Skeletal muscle tissue (tissue), 5 donors: ENCODE measurements around the gene COX19. TPM values are rescaled to one million over a fixed set of nuclear protein-coding genes. Genes with fewer than 3 reads are reported as not detected.
A peak's percentile ranks its signal among the peaks of the same experiment; 100 is the strongest.

ENCODE experiments used
- H3K27ac ChIP-seq: one replicate; pipeline ENCODE4 v1.7.0; 2013; ENCODE audit warnings: mild to moderate bottlenecking, low read depth, low read length, inconsistent platforms
- H3K27me3 ChIP-seq, 3 donors: one replicate each; pipeline ENCODE4 v1.7.0; 2013; ENCODE audit warnings: low read length in 3 of 3; ENCODE audit not compliant: control insufficient read depth in 3 of 3, insufficient read depth in 3 of 3
- H3K36me3 ChIP-seq, 3 donors: one replicate each; pipeline ENCODE4 v1.7.0; 2013; ENCODE audit warnings: low read length in 3 of 3; ENCODE audit not compliant: control insufficient read depth in 3 of 3, insufficient read depth in 3 of 3
- H3K4me1 ChIP-seq, 3 donors: one replicate each; pipeline ENCODE4 v1.7.0; 2013; ENCODE audit warnings: low read length in 3 of 3, mild to moderate bottlenecking in 3 of 3; ENCODE audit not compliant: control insufficient read depth in 3 of 3, insufficient read depth in 3 of 3
- H3K4me3 ChIP-seq, 3 donors: one replicate each; pipeline ENCODE4 v1.7.0; 2013; ENCODE audit warnings: low read length in 3 of 3
- H3K9ac ChIP-seq, 3 donors: one replicate each; pipeline ENCODE4 v1.7.0; 2013; ENCODE audit warnings: low read length in 3 of 3, mild to moderate bottlenecking in 3 of 3, moderate library complexity in 2 of 3, low read depth in 1 of 3
- H3K9me3 ChIP-seq, 3 donors: one replicate each; pipeline ENCODE4 v1.7.0; 2013; ENCODE audit warnings: low read length in 3 of 3; ENCODE audit not compliant: control insufficient read depth in 3 of 3
- small RNA-seq: library from RNA; depleted of rRNA; stranded (forward); fragments of <200 nt; gene quantifications from one replicate; pipeline ENCODE3, GENCODE V24; 2014
- total RNA-seq: library from RNA; depleted of rRNA; stranded (reverse); fragments of >200 nt; gene quantifications from one replicate; pipeline ENCODE4 v1.2.3, GENCODE V29; 2014
- donor health status: Osteomylitis.

The COX19 gene
- total RNA-seq, 1 donor from 2014 or later = 12.0 TPM

GRCh38 chr7:920351-921070 is 54.8 kb downstream of the COX19 start:
- Histone ChIP-seq H3K36me3 (no peaks in the 10 kb centered on the region), H3K27me3 (peaks cover 9 to 36% (median 32%) of the 10 kb centered on the region in 3 donors), H3K9ac (no peak overlapping the region)

GRCh38 chr7:919924-920341 is 55.4 kb downstream of the COX19 start:
- H3K4me1 ChIP-seq = peaks cover 0 to 4% (median 3%) of the 10 kb centered on the region in 3 donors
- no peaks in the 10 kb centered on the region for H3K9me3 ChIP-seq
- no peaks in the 10 kb centered on the region for H3K36me3 ChIP-seq
- peaks cover 13 to 35% (median 31%) of the 10 kb centered on the region in 3 donors for H3K27me3 ChIP-seq
- no peak overlapping the region for H3K9ac ChIP-seq
- H3K4me3 ChIP-seq = no peak overlapping the region
- H3K27ac ChIP-seq = no peak overlapping the region

More at GRCh38 chr7:920351-921070, 54.8 kb downstream of the COX19 start:
- no peak overlapping the region for H3K4me3 ChIP-seq
- H3K27ac ChIP-seq = no peak overlapping the region
- peaks cover 0 to 4% (median 3%) of the 10 kb centered on the region in 3 donors for H3K4me1 ChIP-seq
- H3K9me3 ChIP-seq = no peaks in the 10 kb centered on the region

- no peaks in the 10 kb centered on the region for H3K9me3 ChIP-seq
- H3K27ac ChIP-seq = no peak overlapping the region
- H3K4me1 ChIP-seq = peaks cover 0 to 4% (median 3%) of the 10 kb centered on the region in 3 donors
- H3K36me3 ChIP-seq = no peaks in the 10 kb centered on the region
- H3K9ac ChIP-seq = no peak overlapping the region
- no peak overlapping the region for H3K4me3 ChIP-seq
- H3K27me3 ChIP-seq = peaks cover 13 to 31% (median 25%) of the 10 kb centered on the region in 3 donors
Measured at GRCh38 chr7:919114-919442, 56.3 kb downstream of the COX19 start.

GRCh38 chr7:918441-919113 is 56.8 kb downstream of the COX19 start:
- Histone ChIP-seq H3K4me1 (peaks cover 0 to 4% (median 3%) of the 10 kb centered on the region in 3 donors), H3K36me3 (no peaks in the 10 kb centered on the region), H3K9me3 (no peaks in the 10 kb centered on the region), H3K27ac (no peak overlapping the region), H3K9ac (no peak overlapping the region), H3K4me3 (no peak overlapping the region), H3K27me3 (peaks cover 12 to 29% (median 23%) of the 10 kb centered on the region in 3 donors)

- Histone ChIP-seq H3K9me3 (no peaks in the 10 kb centered on the region), H3K36me3 (no peaks in the 10 kb centered on the region), H3K27me3 (peaks cover 9 to 26% (median 20%) of the 10 kb centered on the region in 3 donors)
Measured at GRCh38 chr7:918118-918425, 57.3 kb downstream of the COX19 start.

GRCh38 chr7:917255-918117 is 57.9 kb downstream of the COX19 start:
- H3K27ac ChIP-seq = no peak overlapping the region
- no peak overlapping the region for H3K9ac ChIP-seq
- peaks cover 9 to 25% (median 17%) of the 10 kb centered on the region in 3 donors for H3K27me3 ChIP-seq
- peaks cover 0 to 4% (median 0%) of the 10 kb centered on the region in 3 donors for H3K4me1 ChIP-seq
- no peaks in the 10 kb centered on the region for H3K9me3 ChIP-seq
- H3K4me3 ChIP-seq = no peak overlapping the region
- no peaks in the 10 kb centered on the region for H3K36me3 ChIP-seq

More at GRCh38 chr7:918118-918425, 57.3 kb downstream of the COX19 start:
- Histone ChIP-seq H3K9ac (no peak overlapping the region), H3K4me1 (peaks cover 0 to 4% (median 2%) of the 10 kb centered on the region in 3 donors), H3K27ac (no peak overlapping the region), H3K4me3 (no peak overlapping the region)

GRCh38 chr7:916291-916941 is 58.9 kb downstream of the COX19 start:
- H3K27me3 ChIP-seq = peaks cover 5 to 17% (median 6%) of the 10 kb centered on the region in 3 donors
- peak overlapping the region in 1 of 3 donors; percentile 8 for H3K9ac ChIP-seq
- H3K4me3 ChIP-seq = no peak overlapping the region
- peaks cover 0 to 4% (median 0%) of the 10 kb centered on the region in 3 donors for H3K4me1 ChIP-seq
- no peaks in the 10 kb centered on the region for H3K9me3 ChIP-seq
- no peaks in the 10 kb centered on the region for H3K36me3 ChIP-seq
- no peak overlapping the region for H3K27ac ChIP-seq

Small RNAs within 50 kb of the gene (small RNA-seq; reads per million reads assigned to genes)
- gene MIR339 = 20.9 reads per million, percentile 94 among the genes with 10 or more reads in this experiment

Other genes with a start within 250 kb of the COX19 start
- gene DNAAF5, start 248.8 kb downstream of the COX19 start, total RNA-seq = 13.0 TPM
- 19.3 TPM for gene PRKAR1B, start 248.3 kb downstream of the COX19 start, total RNA-seq
- gene SUN1, start 143.1 kb downstream of the COX19 start, total RNA-seq = 180 TPM
- 25.1 TPM for gene GET4, start 99.0 kb downstream of the COX19 start, total RNA-seq
- gene ADAP1, start 20.9 kb downstream of the COX19 start, total RNA-seq = 1.0 TPM
- gene CYP2W1, start 7.6 kb upstream of the COX19 start, total RNA-seq = not detected
- 5.2 TPM for gene GPR146, start 69.0 kb upstream of the COX19 start, total RNA-seq
- 5.2 TPM for gene GPER1, start 112.6 kb upstream of the COX19 start, total RNA-seq
- gene ZFAND2A, start 184.6 kb upstream of the COX19 start, total RNA-seq = 10.4 TPM